T-helper 1 cell treated with Interleukin-12 subunit alpha and Interleukin-12 subunit beta and Interleukin-4 antibody, amounts not matched to agents 30 ng/mL and 1 ng/mL, for 36 hours (primary cell): ENCODE measurements around the gene CMAS. TPM values are rescaled to one million over a fixed set of nuclear protein-coding genes. Genes with fewer than 3 reads are reported as not detected.

Experiments
- intact Hi-C: fragments of 100-400 bp; cut with micrococcal nuclease; formaldehyde crosslinking; loops from one replicate; pipeline ENCODE4 v1.15.1; 2024
- total RNA-seq: library from RNA; stranded (reverse); gene quantifications from 2 replicates; pipeline ENCODE4 v1.2.3, GENCODE V29; 2022

Gene CMAS
- total RNA-seq, 1 donor from 2014 or later: 35.2 TPM

- intact Hi-C loops: no loop called here
Measured at GRCh38 chr12:22103418-22103817, 57.4 kb downstream of the CMAS start.

- intact Hi-C loops: no loop called here
Measured at GRCh38 chr12:22105542-22105941, 59.5 kb downstream of the CMAS start.

GRCh38 chr12:22110176-22110575 is 64.2 kb downstream of the CMAS start:
- intact Hi-C loops: loop anchor here (5.0 kb wide), 2 partner anchors 37 to 52 kb away; no protein-coding TSS in a partner anchor

Other genes starting within 250 kb of the CMAS start
- not detected in 2 replicates for gene ABCC9, start 104.8 kb upstream of the CMAS start, total RNA-seq